Measurements from ENCODE around the gene CHST11.

Gene CHST11

GRCh38 chr12:104677441-104678089 lies 220.8 kb downstream of the CHST11 start:
- DNase-seq (ENCODE audit: low read depth): no peak
- TF ChIP-seq, protein P1, sequence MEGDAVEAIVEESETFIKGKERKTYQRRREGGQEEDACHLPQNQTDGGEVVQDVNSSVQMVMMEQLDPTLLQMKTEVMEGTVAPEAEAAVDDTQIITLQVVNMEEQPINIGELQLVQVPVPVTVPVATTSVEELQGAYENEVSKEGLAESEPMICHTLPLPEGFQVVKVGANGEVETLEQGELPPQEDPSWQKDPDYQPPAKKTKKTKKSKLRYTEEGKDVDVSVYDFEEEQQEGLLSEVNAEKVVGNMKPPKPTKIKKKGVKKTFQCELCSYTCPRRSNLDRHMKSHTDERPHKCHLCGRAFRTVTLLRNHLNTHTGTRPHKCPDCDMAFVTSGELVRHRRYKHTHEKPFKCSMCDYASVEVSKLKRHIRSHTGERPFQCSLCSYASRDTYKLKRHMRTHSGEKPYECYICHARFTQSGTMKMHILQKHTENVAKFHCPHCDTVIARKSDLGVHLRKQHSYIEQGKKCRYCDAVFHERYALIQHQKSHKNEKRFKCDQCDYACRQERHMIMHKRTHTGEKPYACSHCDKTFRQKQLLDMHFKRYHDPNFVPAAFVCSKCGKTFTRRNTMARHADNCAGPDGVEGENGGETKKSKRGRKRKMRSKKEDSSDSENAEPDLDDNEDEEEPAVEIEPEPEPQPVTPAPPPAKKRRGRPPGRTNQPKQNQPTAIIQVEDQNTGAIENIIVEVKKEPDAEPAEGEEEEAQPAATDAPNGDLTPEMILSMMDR (IDR thresholded peaks at IDR 0.05; ENCODE audit: control insufficient read depth, insufficient read depth, low read depth, low read length, missing control alignments): no peak
- H3K4me3 ChIP-seq (ENCODE audit: control insufficient read depth, low read depth, low read length): no peak overlapping the region

DNA sequence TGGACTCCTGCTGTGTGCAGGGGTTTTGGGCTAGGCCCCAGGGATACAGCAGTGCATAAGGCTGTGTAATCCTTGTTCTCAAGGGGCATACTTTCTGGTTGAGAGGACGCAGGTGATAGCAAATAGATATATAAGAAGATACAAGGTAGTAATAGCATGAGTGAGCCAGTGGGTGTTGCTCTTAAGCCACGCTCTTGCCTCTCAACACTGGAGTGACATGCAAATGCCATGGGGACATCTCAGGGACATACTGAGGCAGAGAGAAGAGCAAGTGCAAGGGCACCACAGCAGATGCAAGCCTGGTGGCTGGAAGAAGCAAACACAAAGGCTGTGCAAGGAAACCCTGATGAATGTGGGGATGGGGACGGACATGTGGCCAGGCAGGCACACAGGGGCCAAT lies 223.3 kb downstream of the CHST11 start:
- TF ChIP-seq, protein P1 (IDR thresholded peaks at IDR 0.05; ENCODE audit: control insufficient read depth, insufficient read depth, low read depth, low read length, missing control alignments): peak; percentile 64
- DNase-seq (ENCODE audit: low read depth): no peak

DNA sequence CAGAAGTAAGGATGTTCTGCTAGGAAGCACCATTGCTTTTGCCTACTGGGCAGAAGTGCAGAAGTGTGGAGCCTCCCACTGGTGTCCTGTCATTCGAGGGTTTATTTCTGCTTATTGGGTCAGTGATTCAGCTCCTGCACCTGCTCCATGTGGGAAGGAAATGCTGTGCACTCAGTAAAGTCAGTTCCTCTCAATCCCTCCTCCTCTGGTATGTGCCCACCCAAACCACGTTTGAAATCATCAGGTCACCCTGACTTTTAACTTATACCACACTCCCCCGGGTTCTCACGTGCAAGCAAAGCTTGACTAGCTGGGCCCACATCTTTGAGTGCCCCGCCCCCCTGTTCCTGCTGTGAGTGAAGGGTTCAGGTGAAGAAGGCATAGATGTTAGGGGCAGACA lies 223.7 kb downstream of the CHST11 start:
- H3K4me3 ChIP-seq (ENCODE audit: control insufficient read depth, low read depth, low read length): no peak overlapping the region
- no peak for DNase-seq (ENCODE audit: low read depth)
- TF ChIP-seq, protein P1 (IDR thresholded peaks at IDR 0.05; ENCODE audit: control insufficient read depth, insufficient read depth, low read depth, low read length, missing control alignments): no peak

More for the DNA sequence above, 223.3 kb downstream of the CHST11 start:
- H3K4me3 ChIP-seq (ENCODE audit: control insufficient read depth, low read depth, low read length): no peak overlapping the region

DNA sequence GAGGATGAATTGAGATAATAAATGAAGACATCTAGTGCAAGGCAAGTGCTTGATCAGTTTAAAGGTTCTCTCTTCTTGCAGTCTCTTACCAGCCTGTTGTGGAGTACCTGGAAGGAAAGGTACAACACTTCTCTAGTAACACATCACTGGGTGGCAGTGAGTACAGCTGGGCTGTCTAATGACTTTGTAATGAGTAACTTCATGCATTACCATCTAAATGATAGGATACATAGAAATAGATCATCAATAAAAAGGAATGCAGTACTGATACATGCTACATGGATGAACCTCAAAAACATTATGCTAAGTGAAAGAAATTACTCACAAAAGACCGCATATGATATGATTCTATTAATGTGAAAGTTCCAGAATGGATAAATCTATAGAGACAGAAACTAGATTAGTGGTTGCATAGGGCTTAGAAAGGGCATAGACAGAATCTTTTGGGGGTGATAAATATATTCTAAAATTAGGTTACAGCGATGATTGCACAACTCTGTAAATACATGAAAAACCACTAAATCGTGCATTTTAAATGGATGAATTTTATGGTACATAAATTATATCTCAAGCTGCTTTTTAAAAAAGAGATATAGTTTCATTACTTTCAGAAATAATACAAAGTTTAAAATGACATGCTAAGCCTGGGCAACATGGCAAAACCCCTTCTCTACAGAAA lies 224.4 kb downstream of the CHST11 start:
- no peak overlapping the region for H3K4me3 ChIP-seq (ENCODE audit: control insufficient read depth, low read depth, low read length)
- TF ChIP-seq, protein P1 (IDR thresholded peaks at IDR 0.05; ENCODE audit: control insufficient read depth, insufficient read depth, low read depth, low read length, missing control alignments): no peak
- no peak for DNase-seq (ENCODE audit: low read depth)

GRCh38 chr12:104682790-104683279 lies 226.1 kb downstream of the CHST11 start:
- TF ChIP-seq, protein P1 (IDR thresholded peaks at IDR 0.05; ENCODE audit: control insufficient read depth, insufficient read depth, low read depth, low read length, missing control alignments): no peak
- no peak for DNase-seq (ENCODE audit: low read depth)
- no peak overlapping the region for H3K4me3 ChIP-seq (ENCODE audit: control insufficient read depth, low read depth, low read length)

GRCh38 chr12:104683831-104684503 lies 227.2 kb downstream of the CHST11 start:
- TF ChIP-seq, protein P1 (IDR thresholded peaks at IDR 0.05; ENCODE audit: control insufficient read depth, insufficient read depth, low read depth, low read length, missing control alignments): no peak
- H3K4me3 ChIP-seq (ENCODE audit: control insufficient read depth, low read depth, low read length): no peak overlapping the region
- DNase-seq (ENCODE audit: low read depth): no peak
